ENCODE results near the gene RANGAP1. TPM values are rescaled to one million over a fixed set of nuclear protein-coding genes. Genes with fewer than 3 reads are reported as not detected.
A peak's percentile ranks its signal among the peaks of the same experiment; 100 is the strongest.

RANGAP1 gene
- total RNA-seq, 1 donor from 2014 or later: 56.4 TPM

GRCh38 chr22:41238570-41239442 lies 47.2 kb downstream of the RANGAP1 start:
- H3K27ac Mint-ChIP-seq: no peak overlapping the region
- CTCF ChIA-PET: interaction anchor here (1.1 to 2.9 kb wide), 5 partner anchors 21 to 322 kb away, joined by 3 to 83 read pairs (median 9); no protein-coding TSS in a partner anchor

GRCh38 chr22:41237707-41238569 lies 48.0 kb downstream of the RANGAP1 start:
- H3K27me3 Mint-ChIP-seq: no peaks in the 10 kb centered on the region

More at GRCh38 chr22:41238570-41239442, 47.2 kb downstream of the RANGAP1 start:
- no peaks in the 10 kb centered on the region for H3K9me3 Mint-ChIP-seq
- no peaks in the 10 kb centered on the region for H3K27me3 Mint-ChIP-seq
- no peaks in the 10 kb centered on the region for H3K36me3 Mint-ChIP-seq (ENCODE audit: low read depth)
- POLR2A ChIA-PET: interaction anchor here (1.4 to 2.0 kb wide), 6 partner anchors 41 to 382 kb away, joined by 5 to 16 read pairs (median 8); partner anchors contain the start of genes DESI1, EP300, RBX1 and XRCC6
- peak overlapping the region; percentile 76 for H3K4me3 Mint-ChIP-seq
- intact Hi-C loops (cut with micrococcal nuclease): no loop called here
- peaks cover 8% of the 10 kb centered on the region for H3K4me1 Mint-ChIP-seq
- TF ChIP-seq, protein P1, sequence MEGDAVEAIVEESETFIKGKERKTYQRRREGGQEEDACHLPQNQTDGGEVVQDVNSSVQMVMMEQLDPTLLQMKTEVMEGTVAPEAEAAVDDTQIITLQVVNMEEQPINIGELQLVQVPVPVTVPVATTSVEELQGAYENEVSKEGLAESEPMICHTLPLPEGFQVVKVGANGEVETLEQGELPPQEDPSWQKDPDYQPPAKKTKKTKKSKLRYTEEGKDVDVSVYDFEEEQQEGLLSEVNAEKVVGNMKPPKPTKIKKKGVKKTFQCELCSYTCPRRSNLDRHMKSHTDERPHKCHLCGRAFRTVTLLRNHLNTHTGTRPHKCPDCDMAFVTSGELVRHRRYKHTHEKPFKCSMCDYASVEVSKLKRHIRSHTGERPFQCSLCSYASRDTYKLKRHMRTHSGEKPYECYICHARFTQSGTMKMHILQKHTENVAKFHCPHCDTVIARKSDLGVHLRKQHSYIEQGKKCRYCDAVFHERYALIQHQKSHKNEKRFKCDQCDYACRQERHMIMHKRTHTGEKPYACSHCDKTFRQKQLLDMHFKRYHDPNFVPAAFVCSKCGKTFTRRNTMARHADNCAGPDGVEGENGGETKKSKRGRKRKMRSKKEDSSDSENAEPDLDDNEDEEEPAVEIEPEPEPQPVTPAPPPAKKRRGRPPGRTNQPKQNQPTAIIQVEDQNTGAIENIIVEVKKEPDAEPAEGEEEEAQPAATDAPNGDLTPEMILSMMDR (IDR thresholded peaks at IDR 0.05): no peak
- DNase-seq (no peak), ATAC-seq (ENCODE audit: low read depth) (no peak)

GRCh38 chr22:41237036-41237706 lies 48.8 kb downstream of the RANGAP1 start:
- ATAC-seq (ENCODE audit: low read depth) (no peak), DNase-seq (no peak)
- intact Hi-C loops (cut with micrococcal nuclease): loop anchor here (1.0 kb wide), 3 partner anchors 32 to 315 kb away; partner anchors contain the start of genes L3MBTL2 and RANGAP1
- ChIA-PET CTCF (interaction anchor here (0.7 to 2.9 kb wide), 20 partner anchors 19 to 800 kb away, joined by 3 to 83 read pairs (median 3); partner anchors contain the start of genes RBX1 and ZC3H7B), POLR2A (interaction anchor here (0.6 to 2.0 kb wide), 15 partner anchors 9 to 384 kb away, joined by 3 to 16 read pairs (median 4); partner anchors contain the start of genes DESI1, EP300, RANGAP1 and RBX1)
- Mint-ChIP-seq H3K4me1 (peaks cover 8% of the 10 kb centered on the region), H3K27ac (no peak overlapping the region), H3K4me3 (peak overlapping the region; percentile 64), H3K36me3 (ENCODE audit: low read depth) (no peaks in the 10 kb centered on the region), H3K9me3 (no peaks in the 10 kb centered on the region), H3K27me3 (no peaks in the 10 kb centered on the region)
- TF ChIP-seq, protein P1 (IDR thresholded peaks at IDR 0.05): no peak

More at GRCh38 chr22:41237707-41238569, 48.0 kb downstream of the RANGAP1 start:
- Mint-ChIP-seq H3K27ac (no peak overlapping the region), H3K36me3 (ENCODE audit: low read depth) (no peaks in the 10 kb centered on the region), H3K9me3 (no peaks in the 10 kb centered on the region), H3K4me1 (peaks cover 8% of the 10 kb centered on the region), H3K4me3 (peak overlapping the region; percentile 64)
- DNase-seq (peak; percentile 78), ATAC-seq (ENCODE audit: low read depth) (peak; percentile 97)
- POLR2A ChIA-PET: interaction anchor here (0.5 to 2.0 kb wide), 17 partner anchors 10 to 443 kb away, joined by 3 to 16 read pairs (median 4); partner anchors contain the start of genes DESI1, EP300, RANGAP1 and RBX1
- CTCF ChIA-PET: interaction anchor here (0.6 to 2.9 kb wide), 22 partner anchors 20 to 801 kb away, joined by 3 to 83 read pairs (median 3); partner anchors contain the start of genes RBX1 and ZC3H7B
- intact Hi-C loops (cut with micrococcal nuclease): loop anchor here (1.0 kb wide), 3 partner anchors 33 to 316 kb away; partner anchors contain the start of genes L3MBTL2 and RANGAP1
- TF ChIP-seq, protein P1 (IDR thresholded peaks at IDR 0.05): no peak

GRCh38 chr22:41234815-41235695 lies 50.9 kb downstream of the RANGAP1 start:
- H3K4me1 Mint-ChIP-seq: peaks cover 8% of the 10 kb centered on the region
- ChIA-PET CTCF (interaction anchor here (0.6 to 0.8 kb wide), 2 partner anchors 108 to 120 kb away, joined by 3 read pairs; no protein-coding TSS in a partner anchor), POLR2A (no interaction called here)
- DNase-seq (no peak), ATAC-seq (ENCODE audit: low read depth) (no peak)
- intact Hi-C loops (cut with micrococcal nuclease): no loop called here
- H3K36me3 Mint-ChIP-seq (ENCODE audit: low read depth): peaks cover 10% of the 10 kb centered on the region
- no peak overlapping the region for H3K27ac Mint-ChIP-seq
- TF ChIP-seq, protein P1 (IDR thresholded peaks at IDR 0.05): no peak
- no peaks in the 10 kb centered on the region for H3K9me3 Mint-ChIP-seq
- H3K27me3 Mint-ChIP-seq: no peaks in the 10 kb centered on the region
- no peak overlapping the region for H3K4me3 Mint-ChIP-seq

Data from activated B cell treated with CpG ODN at 0.5 μM for 24 hours (primary cell).